GM12872 (cell line): ENCODE results near the gene PSMD12.
A peak's percentile ranks its signal among the peaks of the same experiment; 100 is the strongest.

Experiments used
- TF ChIP-seq, protein P1 (sequence below): IDR thresholded peaks from 3 replicates; pipeline ENCODE4 v1.5.1; 2011; ENCODE audit warnings: low read depth, mild to moderate bottlenecking, low read length, moderate library complexity; ENCODE audit not compliant: insufficient read depth

The PSMD12 gene

GRCh38 chr17:67393809-67394397 is 27.5 kb upstream of the PSMD12 start:
- TF ChIP-seq, protein P1, sequence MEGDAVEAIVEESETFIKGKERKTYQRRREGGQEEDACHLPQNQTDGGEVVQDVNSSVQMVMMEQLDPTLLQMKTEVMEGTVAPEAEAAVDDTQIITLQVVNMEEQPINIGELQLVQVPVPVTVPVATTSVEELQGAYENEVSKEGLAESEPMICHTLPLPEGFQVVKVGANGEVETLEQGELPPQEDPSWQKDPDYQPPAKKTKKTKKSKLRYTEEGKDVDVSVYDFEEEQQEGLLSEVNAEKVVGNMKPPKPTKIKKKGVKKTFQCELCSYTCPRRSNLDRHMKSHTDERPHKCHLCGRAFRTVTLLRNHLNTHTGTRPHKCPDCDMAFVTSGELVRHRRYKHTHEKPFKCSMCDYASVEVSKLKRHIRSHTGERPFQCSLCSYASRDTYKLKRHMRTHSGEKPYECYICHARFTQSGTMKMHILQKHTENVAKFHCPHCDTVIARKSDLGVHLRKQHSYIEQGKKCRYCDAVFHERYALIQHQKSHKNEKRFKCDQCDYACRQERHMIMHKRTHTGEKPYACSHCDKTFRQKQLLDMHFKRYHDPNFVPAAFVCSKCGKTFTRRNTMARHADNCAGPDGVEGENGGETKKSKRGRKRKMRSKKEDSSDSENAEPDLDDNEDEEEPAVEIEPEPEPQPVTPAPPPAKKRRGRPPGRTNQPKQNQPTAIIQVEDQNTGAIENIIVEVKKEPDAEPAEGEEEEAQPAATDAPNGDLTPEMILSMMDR: no peak

- TF ChIP-seq, protein P1: no peak
Measured at GRCh38 chr17:67392111-67392510, 25.7 kb upstream of the PSMD12 start.

GRCh38 chr17:67390646-67391361 is 24.4 kb upstream of the PSMD12 start:
- TF ChIP-seq, protein P1: no peak

DNA sequence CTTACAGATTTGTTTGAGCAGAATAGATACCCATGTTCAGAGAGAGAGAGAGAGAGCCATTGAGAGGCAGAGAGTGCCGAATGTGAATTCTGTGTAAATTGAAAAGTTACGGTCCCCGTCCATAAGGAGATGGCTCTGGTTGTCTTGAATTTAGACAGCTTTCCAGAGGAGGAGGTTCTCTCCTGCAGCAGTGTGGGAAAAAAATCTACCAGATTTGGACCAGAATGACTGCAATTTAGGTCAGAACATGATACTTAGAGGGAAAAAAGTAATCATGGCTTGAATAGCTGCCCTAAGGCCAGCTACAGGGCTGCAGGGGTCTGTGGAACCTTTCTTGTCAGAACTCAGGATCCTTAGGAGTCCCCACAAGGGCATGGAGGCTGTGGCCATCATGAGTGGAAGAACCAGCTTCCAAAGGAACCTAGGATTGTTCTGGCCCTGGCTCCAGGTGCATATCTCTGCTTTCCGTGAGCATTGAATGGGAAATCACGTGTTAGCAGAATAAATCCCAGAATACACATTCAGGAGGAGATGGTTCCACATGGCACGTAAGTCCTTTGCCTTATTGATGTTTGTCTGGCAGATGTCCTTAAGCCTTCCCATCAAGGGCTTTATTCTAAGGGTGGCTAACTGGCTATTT is 23.7 kb upstream of the PSMD12 start:
- TF ChIP-seq, protein P1: no peak

GRCh38 chr17:67388986-67389385 is 22.6 kb upstream of the PSMD12 start:
- TF ChIP-seq, protein P1: no peak

- TF ChIP-seq, protein P1: peak; percentile 73
Measured at GRCh38 chr17:67386965-67387551, 20.7 kb upstream of the PSMD12 start.
